GM10266 (cell line): ENCODE results near the gene ARHGEF17.

Experiments
- DNase-seq: peaks from one replicate; pipeline ENCODE4 v3.0.0; 2012; ENCODE audit errors: extremely low spot score
- TF ChIP-seq, protein P1 (sequence below): IDR thresholded peaks from 2 replicates; pipeline ENCODE4 v1.5.1; 2012; ENCODE audit warnings: mild to moderate bottlenecking, low read depth; ENCODE audit not compliant: control insufficient read depth, insufficient read depth; ENCODE audit errors: missing control alignments

ARHGEF17 gene

DNA sequence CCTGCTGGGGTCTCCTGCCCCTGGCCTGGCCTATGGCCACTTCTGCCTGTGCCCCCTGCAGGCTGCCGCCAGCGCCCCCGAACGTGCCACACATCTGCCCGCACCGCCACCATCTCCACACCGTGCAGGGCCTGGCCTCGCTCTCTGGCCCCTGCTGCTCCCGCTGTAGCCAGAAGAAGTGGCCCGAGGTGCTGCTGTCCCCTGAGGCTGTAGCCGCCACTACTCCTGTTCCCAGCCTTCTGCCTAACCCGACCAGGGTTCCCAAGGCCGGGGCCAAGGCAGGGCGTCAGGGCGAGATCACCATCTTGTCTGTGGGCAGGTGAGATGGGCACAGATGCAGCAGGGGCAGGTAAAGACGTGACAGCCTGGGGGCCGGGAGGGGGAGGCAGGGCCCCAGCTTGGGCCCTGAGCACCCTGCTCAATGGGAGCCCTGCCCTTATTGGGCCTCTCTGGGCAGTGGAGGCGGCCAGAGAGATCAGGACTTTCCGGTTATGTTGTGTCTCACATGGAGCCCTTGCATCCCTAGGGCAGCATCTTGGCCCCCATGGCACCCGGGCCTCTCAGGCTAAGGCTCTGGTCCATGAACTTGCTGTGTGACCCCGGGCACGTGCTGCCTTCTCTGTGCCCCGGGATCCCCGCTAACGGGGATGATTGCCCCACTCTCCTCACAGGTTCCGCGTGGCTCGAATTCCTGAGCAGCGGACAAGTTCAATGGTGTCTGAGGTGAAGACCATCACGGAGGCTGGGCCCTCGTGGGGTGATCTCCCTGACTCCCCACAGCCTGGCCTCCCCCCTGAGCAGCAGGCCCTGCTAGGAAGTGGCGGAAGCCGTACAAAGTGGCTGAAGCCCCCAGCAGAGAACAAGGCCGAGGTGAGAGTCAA is 86.6 kb downstream of the ARHGEF17 start:
- DNase-seq, result no peak
- TF ChIP-seq, protein P1, sequence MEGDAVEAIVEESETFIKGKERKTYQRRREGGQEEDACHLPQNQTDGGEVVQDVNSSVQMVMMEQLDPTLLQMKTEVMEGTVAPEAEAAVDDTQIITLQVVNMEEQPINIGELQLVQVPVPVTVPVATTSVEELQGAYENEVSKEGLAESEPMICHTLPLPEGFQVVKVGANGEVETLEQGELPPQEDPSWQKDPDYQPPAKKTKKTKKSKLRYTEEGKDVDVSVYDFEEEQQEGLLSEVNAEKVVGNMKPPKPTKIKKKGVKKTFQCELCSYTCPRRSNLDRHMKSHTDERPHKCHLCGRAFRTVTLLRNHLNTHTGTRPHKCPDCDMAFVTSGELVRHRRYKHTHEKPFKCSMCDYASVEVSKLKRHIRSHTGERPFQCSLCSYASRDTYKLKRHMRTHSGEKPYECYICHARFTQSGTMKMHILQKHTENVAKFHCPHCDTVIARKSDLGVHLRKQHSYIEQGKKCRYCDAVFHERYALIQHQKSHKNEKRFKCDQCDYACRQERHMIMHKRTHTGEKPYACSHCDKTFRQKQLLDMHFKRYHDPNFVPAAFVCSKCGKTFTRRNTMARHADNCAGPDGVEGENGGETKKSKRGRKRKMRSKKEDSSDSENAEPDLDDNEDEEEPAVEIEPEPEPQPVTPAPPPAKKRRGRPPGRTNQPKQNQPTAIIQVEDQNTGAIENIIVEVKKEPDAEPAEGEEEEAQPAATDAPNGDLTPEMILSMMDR, result no peak

DNA sequence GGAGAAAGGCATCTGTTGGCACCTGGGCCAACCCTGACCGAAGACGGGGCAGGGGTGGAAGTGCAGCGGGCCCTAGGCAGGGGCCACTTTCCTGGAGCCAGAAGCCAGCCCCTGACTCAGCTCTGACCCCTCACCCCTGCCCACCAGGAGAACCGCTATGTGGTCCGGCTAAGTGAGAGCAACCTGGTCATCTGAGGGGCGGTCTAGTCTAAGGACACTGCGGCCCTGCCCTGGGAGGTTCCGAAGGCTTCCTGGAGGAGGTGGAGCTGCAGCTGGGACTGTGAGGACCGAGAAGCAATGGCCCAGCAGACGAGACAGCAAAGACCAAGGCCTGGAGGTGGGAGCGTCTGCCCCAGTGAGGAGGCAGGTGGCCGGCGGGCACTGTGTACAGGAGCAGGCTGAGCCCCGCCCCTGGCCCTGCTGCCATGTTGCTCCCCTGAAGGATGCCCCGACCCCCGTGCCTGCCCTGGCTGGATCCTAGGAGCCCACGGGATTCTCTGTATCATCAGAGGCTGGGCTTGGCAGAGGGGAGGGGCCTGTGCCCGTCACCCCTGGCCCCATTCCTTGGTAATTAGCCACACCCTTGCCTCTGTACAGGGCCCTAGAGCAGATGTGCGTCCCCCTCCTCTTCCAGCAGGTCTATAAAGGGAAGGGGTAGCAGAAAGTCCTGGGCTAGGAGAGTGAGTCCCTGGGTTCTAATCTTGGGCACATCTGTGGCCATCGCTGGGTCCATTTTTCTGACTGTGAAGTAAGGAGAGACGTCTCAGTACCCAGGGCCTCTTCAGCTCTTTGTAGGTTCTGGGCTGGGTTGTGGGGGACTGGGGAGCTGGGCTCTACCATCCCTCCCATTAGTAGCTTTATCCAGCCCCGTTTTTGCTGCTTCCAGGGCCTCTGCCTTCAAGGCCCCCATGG is 87.5 kb downstream of the ARHGEF17 start:
- TF ChIP-seq, protein P1, result no peak

DNA sequence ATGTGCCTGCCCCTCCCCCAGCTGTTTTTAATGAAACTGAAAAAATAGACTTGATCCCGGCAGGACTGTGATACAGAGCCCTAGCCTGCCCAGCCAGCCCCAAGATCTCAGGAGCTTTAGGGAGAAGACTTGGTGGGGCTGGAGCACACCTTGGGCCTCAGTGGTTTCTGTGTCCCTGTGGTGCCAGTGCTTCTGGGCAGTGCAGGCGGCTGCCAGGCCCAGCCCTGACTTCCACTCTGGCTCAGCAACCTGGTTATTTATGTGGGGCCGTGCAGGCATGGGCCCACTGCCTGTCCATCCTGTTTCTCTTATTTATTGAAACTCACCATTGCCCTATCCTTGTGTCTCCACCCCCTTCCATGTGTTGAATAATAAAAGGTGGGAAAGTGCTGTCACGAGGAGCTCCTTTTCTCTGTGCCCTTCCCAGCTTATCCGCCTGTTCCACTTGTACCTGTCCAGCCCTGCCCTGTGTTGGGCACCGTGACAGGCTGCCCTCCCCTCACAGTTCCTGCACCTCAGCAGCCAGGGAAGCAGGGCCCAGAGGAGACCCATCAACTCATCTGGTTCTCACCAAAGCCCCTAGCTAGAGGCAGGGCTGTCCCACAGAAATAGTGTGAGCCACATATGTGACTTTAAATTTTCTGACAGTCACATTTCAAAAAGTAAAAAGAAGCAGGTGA is 88.3 kb downstream of the ARHGEF17 start:
- DNase-seq, result no peak
- TF ChIP-seq, protein P1, result no peak

More for the DNA sequence above, 87.5 kb downstream of the ARHGEF17 start:
- no peak for DNase-seq

DNA sequence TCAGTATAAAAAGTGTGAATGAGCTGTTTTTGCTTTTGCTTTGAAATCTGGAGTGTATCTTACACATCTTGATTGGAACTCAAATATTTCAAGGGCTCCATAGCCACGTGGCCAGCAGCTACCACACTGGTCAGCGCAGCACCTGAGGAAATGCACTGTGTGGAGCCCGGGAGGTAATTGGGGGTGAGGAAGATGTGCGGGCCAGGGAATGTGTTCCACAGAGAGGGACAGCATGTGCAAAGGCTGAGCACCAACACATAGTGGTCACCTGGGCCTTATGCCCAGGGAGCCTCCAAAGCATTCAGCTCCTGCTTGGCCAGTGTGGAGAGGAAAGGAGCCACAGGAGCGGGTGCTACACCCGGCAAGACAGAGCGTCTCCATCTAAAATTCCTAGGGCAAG is 88.9 kb downstream of the ARHGEF17 start:
- no peak for DNase-seq
- TF ChIP-seq, protein P1, result no peak

DNA sequence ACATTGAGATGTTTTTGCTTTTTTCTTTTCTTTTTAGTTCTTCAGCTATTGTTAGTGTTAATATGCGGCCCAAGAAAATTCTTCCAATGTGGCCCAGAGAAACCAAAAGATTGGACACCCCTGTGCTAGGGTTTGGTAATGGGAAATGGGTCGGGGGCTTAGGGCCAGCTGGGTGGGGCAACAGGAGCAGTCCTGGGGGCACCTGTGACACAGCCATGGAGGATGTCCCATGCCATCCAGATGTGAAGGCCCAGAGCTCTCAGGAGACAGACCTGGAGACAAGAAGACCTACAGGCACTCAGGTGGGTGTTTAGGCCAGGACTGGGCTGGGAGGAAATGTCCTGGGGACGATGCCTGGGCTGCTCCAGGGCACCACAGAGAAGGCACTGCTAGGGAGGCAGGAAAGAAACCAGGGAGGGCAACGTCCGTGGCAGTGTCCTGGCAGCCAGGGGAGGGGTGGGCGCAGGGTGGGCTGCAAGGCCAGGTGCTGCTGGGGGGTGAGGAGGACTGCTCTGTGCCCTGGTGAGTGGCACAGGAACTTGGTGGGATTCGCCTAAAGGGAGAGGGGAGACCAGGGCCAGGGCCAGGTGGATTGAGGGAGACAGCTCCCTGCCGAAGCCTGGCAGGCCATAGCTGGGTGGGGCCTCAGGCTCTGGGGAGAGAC is 89.5 kb downstream of the ARHGEF17 start:
- TF ChIP-seq, protein P1, result no peak
- DNase-seq, result no peak

DNA sequence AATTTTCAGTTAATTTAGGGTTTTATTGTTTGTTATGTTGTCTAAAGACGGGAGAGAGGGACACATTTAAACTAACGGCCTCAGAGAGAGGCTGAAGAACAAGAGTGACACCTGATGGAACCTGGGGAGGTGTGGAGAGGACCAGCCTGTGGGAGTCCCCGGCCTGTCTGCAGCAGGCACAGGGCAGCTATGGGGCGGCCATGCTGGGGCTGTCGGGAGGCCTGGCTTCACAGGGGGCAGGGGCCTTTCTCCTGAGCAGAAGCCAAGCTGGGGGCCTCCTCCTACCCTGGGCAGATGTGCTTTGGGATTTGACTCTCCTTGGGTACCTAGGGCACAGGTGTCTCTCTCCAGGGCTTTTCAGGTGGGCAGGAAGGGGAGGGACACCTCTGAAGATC is 90.1 kb downstream of the ARHGEF17 start:
- TF ChIP-seq, protein P1, result no peak
- peak; percentile 18 for DNase-seq
